Measurements from ENCODE around the gene DPH3. TPM values are rescaled to one million over a fixed set of nuclear protein-coding genes. Genes with fewer than 3 reads are reported as not detected.
A peak's percentile ranks its signal among the peaks of the same experiment; 100 is the strongest.

The DPH3 gene
- total and polyA plus RNA-seq, 9 donors: 7.4 to 28.3 (median 13.5) TPM

GRCh38 chr3:16245609-16246008 is 19.1 kb downstream of the DPH3 start:
- H3K4me3 ChIP-seq: no peak overlapping the region
- no peaks in the 10 kb centered on the region for H3K9me3 ChIP-seq
- no peaks in the 10 kb centered on the region for H3K36me3 ChIP-seq
- no peak for DNase-seq
- no peaks in the 10 kb centered on the region for H3K27me3 ChIP-seq
- H3K4me1 ChIP-seq (ENCODE audit: insufficient read depth): peaks cover 4% of the 10 kb centered on the region
- WGBS, 3 donors: 96% methylated on average over 3 of the region's 3 CpGs
- no peak overlapping the region for H3K27ac ChIP-seq
- intact Hi-C loops (cut with DNase I): loop anchor here (5.0 to 10.0 kb wide), 7 partner anchors 193 to 621 kb away; no protein-coding TSS in a partner anchor
- TF ChIP-seq CTCF (IDR thresholded peaks at IDR 0.05) (no peak), EP300 (IDR thresholded peaks at IDR 0.05) (no peak), POLR2A (IDR thresholded peaks at IDR 0.05) (no peak)

DNA sequence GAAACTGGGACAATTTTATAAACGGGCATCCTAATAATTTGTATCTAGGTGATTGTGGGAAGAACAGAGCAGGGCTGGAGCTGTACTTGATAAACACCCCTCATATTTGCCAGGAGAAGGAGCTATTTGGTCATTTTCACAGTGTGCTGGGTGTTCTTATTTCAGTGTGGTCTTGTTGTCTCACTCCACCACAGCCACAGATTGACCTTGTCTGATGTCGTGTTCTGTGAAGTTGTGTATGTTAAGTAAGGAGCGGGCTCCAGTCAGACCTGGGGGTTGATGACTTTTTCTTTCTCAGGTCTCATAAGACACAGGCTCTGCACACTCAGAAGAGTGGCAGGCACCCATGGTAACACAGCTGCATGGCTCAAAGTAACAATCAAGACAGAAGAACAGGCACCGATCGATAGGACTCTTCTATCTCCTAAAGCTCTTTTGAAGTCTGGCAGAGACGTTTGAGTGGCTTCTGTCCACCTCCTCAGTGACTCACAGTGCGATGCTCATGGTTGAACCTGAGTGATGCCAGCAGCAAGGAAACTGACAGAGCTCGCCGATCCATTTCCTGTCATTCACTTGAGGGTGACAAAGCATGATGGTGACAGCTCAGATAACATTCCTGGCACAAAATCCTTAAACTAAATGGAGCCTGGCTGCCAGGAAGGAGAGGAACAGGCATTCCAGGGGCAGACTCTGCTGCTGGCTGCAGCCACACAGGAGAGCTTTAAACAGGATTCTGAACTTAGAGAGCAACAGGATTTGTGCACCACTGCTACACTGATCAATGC is 20.8 kb downstream of the DPH3 start:
- intact Hi-C loops (cut with DNase I): loop anchor here in 3 of 4 donors (5.0 to 10.0 kb wide), 5 partner anchors 187 to 619 kb away; no protein-coding TSS in a partner anchor
- no peak overlapping the region for H3K27ac ChIP-seq
- H3K27me3 ChIP-seq: no peaks in the 10 kb centered on the region
- DNase-seq: no peak
- TF ChIP-seq EP300 (IDR thresholded peaks at IDR 0.05) (no peak), POLR2A (IDR thresholded peaks at IDR 0.05) (no peak), CTCF (IDR thresholded peaks at IDR 0.05) (no peak)
- WGBS, 3 donors: 58 to 68% (median 66%) methylated on average over 9 of the region's 9 CpGs
- H3K4me3 ChIP-seq: no peak overlapping the region
- no peaks in the 10 kb centered on the region for H3K36me3 ChIP-seq
- H3K4me1 ChIP-seq (ENCODE audit: insufficient read depth): peaks cover 6% of the 10 kb centered on the region
- H3K9me3 ChIP-seq: no peaks in the 10 kb centered on the region

- 96 to 100% (median 97%) methylated on average over 5 of the region's 5 CpGs for WGBS, 3 donors
- no peak for DNase-seq
- Histone ChIP-seq H3K27ac (peak overlapping the region in 1 of 2 donors; percentile 67), H3K4me1 (ENCODE audit: insufficient read depth) (peaks cover 14% of the 10 kb centered on the region), H3K9me3 (no peaks in the 10 kb centered on the region), H3K36me3 (no peaks in the 10 kb centered on the region), H3K27me3 (no peaks in the 10 kb centered on the region), H3K4me3 (no peak overlapping the region)
- no peak for TF ChIP-seq CTCF (IDR thresholded peaks at IDR 0.05)
- no peak for TF ChIP-seq POLR2A (IDR thresholded peaks at IDR 0.05)
- TF ChIP-seq EP300 (IDR thresholded peaks at IDR 0.05): no peak
- intact Hi-C loops (cut with DNase I): loop anchor here in 3 of 4 donors (5.0 to 10.0 kb wide), 5 partner anchors 185 to 617 kb away; no protein-coding TSS in a partner anchor
Observed at GRCh38 chr3:16242177-16242576, 22.6 kb downstream of the DPH3 start.

GRCh38 chr3:16241225-16241624 is 23.5 kb downstream of the DPH3 start:
- no peak for TF ChIP-seq CTCF (IDR thresholded peaks at IDR 0.05)
- TF ChIP-seq EP300 (IDR thresholded peaks at IDR 0.05): no peak
- no peak for TF ChIP-seq POLR2A (IDR thresholded peaks at IDR 0.05)
- Histone ChIP-seq H3K4me1 (ENCODE audit: insufficient read depth) (peaks cover 15% of the 10 kb centered on the region), H3K27ac (peak overlapping the region in 1 of 2 donors; percentile 67), H3K4me3 (no peak overlapping the region), H3K36me3 (no peaks in the 10 kb centered on the region), H3K27me3 (no peaks in the 10 kb centered on the region), H3K9me3 (no peaks in the 10 kb centered on the region)
- no peak for DNase-seq
- intact Hi-C loops (cut with DNase I): loop anchor here in 3 of 4 donors (5.0 to 10.0 kb wide), 5 partner anchors 184 to 616 kb away; no protein-coding TSS in a partner anchor
- 94 to 97% (median 96%) methylated on average over 5 of the region's 5 CpGs for WGBS, 3 donors

All from ovary (tissue), 9 donors.